ENCODE data around the gene ZNF292. TPM values are rescaled to one million over a fixed set of nuclear protein-coding genes. Genes with fewer than 3 reads are reported as not detected.

Gene ZNF292
- total and polyA plus RNA-seq, 4 donors: 4.6 to 116 (median 16.5) TPM

DNA sequence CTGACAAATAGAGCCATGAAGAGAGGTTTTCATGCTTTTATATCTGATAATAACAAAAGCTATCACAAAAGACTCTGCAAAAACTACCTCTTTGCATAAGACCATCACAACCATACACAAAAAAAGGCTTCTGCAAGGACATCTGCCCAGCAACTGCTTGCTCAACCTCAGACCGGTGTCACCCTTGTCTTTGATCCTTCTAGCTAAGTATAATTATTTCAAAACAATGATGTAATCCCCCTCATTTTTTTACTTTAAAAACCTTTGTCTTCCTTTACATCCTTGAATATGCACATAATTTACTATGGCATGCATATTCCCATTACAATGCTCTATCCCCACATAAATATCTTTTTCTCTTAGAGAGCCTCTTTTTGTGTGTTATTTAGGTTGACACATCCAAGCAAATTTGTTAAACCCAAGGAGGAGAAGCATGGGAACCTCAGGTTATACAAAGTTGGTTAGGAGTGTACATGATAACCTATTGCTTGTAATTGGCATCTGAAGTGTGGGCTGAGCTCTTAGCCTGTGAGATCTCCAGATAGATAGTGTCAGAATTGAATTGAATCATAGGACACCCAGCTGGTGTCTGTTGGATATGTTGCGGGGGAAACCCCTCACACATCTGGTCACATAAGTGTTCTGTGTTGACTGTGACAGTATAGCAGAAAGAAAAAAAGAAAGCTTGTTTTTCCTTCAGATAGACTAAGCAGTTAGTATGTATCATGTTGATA, 39.8 kb upstream of the ZNF292 start:
- H3K27ac ChIP-seq (ENCODE audit: low read depth in 1 of 2, low read length in 1 of 2): no peak overlapping the region
- DNase-seq (no peak), ATAC-seq (ENCODE audit: insufficient read depth, low FRiP score) (no peak)
- no peak overlapping the region for H3K9ac ChIP-seq (ENCODE audit: insufficient read depth in 1 of 2, low read length in 2 of 2)
- TF ChIP-seq, protein P1, sequence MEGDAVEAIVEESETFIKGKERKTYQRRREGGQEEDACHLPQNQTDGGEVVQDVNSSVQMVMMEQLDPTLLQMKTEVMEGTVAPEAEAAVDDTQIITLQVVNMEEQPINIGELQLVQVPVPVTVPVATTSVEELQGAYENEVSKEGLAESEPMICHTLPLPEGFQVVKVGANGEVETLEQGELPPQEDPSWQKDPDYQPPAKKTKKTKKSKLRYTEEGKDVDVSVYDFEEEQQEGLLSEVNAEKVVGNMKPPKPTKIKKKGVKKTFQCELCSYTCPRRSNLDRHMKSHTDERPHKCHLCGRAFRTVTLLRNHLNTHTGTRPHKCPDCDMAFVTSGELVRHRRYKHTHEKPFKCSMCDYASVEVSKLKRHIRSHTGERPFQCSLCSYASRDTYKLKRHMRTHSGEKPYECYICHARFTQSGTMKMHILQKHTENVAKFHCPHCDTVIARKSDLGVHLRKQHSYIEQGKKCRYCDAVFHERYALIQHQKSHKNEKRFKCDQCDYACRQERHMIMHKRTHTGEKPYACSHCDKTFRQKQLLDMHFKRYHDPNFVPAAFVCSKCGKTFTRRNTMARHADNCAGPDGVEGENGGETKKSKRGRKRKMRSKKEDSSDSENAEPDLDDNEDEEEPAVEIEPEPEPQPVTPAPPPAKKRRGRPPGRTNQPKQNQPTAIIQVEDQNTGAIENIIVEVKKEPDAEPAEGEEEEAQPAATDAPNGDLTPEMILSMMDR (IDR thresholded peaks at IDR 0.05; ENCODE audit: control extremely low read depth, extremely low read depth): no peak
- H3K36me3 ChIP-seq (ENCODE audit: control insufficient read depth in 4 of 4, insufficient read depth in 4 of 4, low read length in 4 of 4): no peaks in the 10 kb centered on the region
- H3K4me3 ChIP-seq: no peak overlapping the region
- H3K9me3 ChIP-seq (ENCODE audit: control insufficient read depth in 4 of 4, insufficient read depth in 3 of 4, low read length in 3 of 4): no peaks in the 10 kb centered on the region
- H3K4me1 ChIP-seq (ENCODE audit: control insufficient read depth in 5 of 5, insufficient read depth in 5 of 5, low read length in 5 of 5): no peaks in the 10 kb centered on the region
- WGBS, 2 donors: 63 to 72% methylated on average over 2 of the region's 2 CpGs
- no peaks in the 10 kb centered on the region for H3K27me3 ChIP-seq (ENCODE audit: control insufficient read depth in 3 of 3, insufficient read depth in 3 of 3, low read length in 2 of 3)

DNA sequence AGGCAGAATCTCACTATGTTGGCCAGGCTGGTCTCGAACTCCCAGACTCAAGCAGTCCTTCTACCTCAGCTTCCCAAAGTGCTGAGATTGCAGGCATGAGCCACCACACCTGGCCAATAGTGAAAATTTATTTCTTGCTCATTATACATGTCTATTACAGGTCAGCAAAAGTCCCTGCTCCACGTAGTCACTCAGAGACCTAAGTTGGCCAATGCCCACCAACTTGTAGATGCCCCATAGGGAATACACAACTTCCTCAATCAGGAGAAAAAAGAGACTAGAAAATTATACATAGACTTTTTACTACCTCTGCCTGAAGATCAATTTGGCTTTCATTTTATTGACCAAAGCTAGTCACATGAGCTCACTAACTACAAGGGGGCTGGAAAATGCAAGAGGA, 38.4 kb upstream of the ZNF292 start:
- no peaks in the 10 kb centered on the region for H3K36me3 ChIP-seq (ENCODE audit: control insufficient read depth in 4 of 4, insufficient read depth in 4 of 4, low read length in 4 of 4)
- TF ChIP-seq, protein P1 (IDR thresholded peaks at IDR 0.05; ENCODE audit: control extremely low read depth, extremely low read depth): no peak
- H3K4me1 ChIP-seq (ENCODE audit: control insufficient read depth in 5 of 5, insufficient read depth in 5 of 5, low read length in 5 of 5): no peaks in the 10 kb centered on the region
- 87 to 89% methylated on average over 2 of the region's 2 CpGs for WGBS, 2 donors
- H3K9ac ChIP-seq (ENCODE audit: insufficient read depth in 1 of 2, low read length in 2 of 2): no peak overlapping the region
- H3K27me3 ChIP-seq (ENCODE audit: control insufficient read depth in 3 of 3, insufficient read depth in 3 of 3, low read length in 2 of 3): no peaks in the 10 kb centered on the region
- ATAC-seq (ENCODE audit: insufficient read depth, low FRiP score) (no peak), DNase-seq (no peak)
- peaks cover 0 to under 1% (median 0%) of the 10 kb centered on the region in 4 donors for H3K9me3 ChIP-seq (ENCODE audit: control insufficient read depth in 4 of 4, insufficient read depth in 3 of 4, low read length in 3 of 4)
- no peak overlapping the region for H3K4me3 ChIP-seq
- H3K27ac ChIP-seq (ENCODE audit: low read depth in 1 of 2, low read length in 1 of 2): no peak overlapping the region

DNA sequence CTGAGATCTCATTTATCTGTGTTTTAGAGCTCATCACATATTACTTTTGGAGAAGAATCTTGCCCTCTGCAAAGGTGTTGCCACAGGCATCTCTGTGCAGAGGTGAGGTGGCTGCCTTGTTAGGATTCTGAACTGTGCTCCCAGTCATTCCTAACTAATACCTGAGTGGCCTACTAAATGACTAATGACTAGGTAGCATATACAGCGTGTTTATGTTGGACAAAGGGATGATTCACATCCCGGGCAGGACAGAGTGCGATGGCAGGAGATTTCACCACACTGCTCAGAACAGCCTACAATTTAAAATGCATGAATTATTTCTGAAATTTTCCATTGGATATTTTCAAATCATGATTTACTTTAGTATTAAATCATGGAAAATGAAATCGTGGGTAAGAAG, 37.3 kb upstream of the ZNF292 start:
- H3K27ac ChIP-seq (ENCODE audit: low read depth in 1 of 2, low read length in 1 of 2): no peak overlapping the region
- ATAC-seq (ENCODE audit: insufficient read depth, low FRiP score): no peak
- no peak for DNase-seq
- TF ChIP-seq, protein P1 (IDR thresholded peaks at IDR 0.05; ENCODE audit: control extremely low read depth, extremely low read depth): no peak
- no peak overlapping the region for H3K4me3 ChIP-seq
- peaks cover 0 to 9% (median 0%) of the 10 kb centered on the region in 4 donors for H3K9me3 ChIP-seq (ENCODE audit: control insufficient read depth in 4 of 4, insufficient read depth in 3 of 4, low read length in 3 of 4)
- no peaks in the 10 kb centered on the region for H3K27me3 ChIP-seq (ENCODE audit: control insufficient read depth in 3 of 3, insufficient read depth in 3 of 3, low read length in 2 of 3)
- WGBS, 2 donors: 87 to 90% methylated on average over 4 of the region's 4 CpGs
- H3K36me3 ChIP-seq (ENCODE audit: control insufficient read depth in 4 of 4, insufficient read depth in 4 of 4, low read length in 4 of 4): no peaks in the 10 kb centered on the region
- H3K9ac ChIP-seq (ENCODE audit: insufficient read depth in 1 of 2, low read length in 2 of 2): no peak overlapping the region
- peaks cover 0 to 1% (median 0%) of the 10 kb centered on the region in 5 donors for H3K4me1 ChIP-seq (ENCODE audit: control insufficient read depth in 5 of 5, insufficient read depth in 5 of 5, low read length in 5 of 5)
